Measurements from ENCODE around the gene PRDM11. TPM values are rescaled to one million over a fixed set of nuclear protein-coding genes. Genes with fewer than 3 reads are reported as not detected.

The PRDM11 gene
- total and polyA plus RNA-seq, 10 donors, result 1.7 to 24.3 (median 15.3) TPM

DNA sequence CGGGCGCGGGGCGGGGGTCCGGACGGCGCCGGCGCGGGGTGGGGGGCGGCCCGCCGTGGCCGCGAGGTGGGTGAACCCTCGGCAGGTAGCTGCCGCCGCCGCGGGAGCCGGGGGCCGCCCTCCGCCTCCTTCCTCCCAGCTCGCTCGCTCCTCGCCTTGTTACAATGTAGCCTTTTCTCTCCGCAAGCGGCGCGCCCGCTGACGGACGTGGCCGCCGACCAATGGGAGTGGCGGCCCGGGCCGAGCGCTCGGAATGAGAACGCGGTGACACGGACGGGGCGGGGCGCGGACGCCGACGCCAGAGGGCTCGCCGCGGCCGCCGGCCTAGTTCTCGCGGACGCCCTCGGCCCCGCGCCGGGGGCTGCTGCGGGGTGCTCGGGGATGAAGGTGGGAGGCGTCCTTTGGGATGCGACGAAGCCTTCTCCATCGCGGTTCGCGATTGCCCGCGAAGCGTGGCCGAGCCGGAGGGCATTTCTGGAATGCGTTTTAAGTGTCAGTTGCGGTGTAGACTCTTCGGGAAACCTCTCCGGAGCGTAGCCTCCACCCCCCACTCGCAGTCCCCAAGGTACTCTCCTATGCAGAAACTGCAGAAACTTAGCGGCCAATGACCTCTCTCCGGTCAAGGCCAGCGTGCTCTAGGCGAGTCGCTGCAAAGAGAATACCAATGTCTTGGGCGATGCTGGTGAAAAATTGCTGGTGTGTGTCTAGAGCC is 734 bp downstream of the PRDM11 start:
- Histone ChIP-seq H3K27ac (peak overlapping the region; percentile 31 to 99 (median 96)), H3K9me3 (no peaks in the 10 kb centered on the region), H3K36me3 (no peaks in the 10 kb centered on the region), H3K27me3 (replicated peaks in 1 of 7) (peaks cover 0 to 15% (median 0%) of the 10 kb centered on the region in 7 donors), H3K4me1 (peaks cover 0 to 58% (median 28%) of the 10 kb centered on the region in 6 donors), H3K4me3 (peak overlapping the region; percentile 58 to 79 (median 67))
- WGBS, 5 donors, result 0 to 1% (median 1%) methylated on average over 47 to 88 of the region's 88 CpGs
- intact Hi-C loops (cut with DNase I; ENCODE audit: low total_unique reads), result no loop called here
- peak in 1 of 3 donors; percentile 79 for TF ChIP-seq POLR2A (IDR thresholded peaks at IDR 0.05)
- TF ChIP-seq, protein P1, sequence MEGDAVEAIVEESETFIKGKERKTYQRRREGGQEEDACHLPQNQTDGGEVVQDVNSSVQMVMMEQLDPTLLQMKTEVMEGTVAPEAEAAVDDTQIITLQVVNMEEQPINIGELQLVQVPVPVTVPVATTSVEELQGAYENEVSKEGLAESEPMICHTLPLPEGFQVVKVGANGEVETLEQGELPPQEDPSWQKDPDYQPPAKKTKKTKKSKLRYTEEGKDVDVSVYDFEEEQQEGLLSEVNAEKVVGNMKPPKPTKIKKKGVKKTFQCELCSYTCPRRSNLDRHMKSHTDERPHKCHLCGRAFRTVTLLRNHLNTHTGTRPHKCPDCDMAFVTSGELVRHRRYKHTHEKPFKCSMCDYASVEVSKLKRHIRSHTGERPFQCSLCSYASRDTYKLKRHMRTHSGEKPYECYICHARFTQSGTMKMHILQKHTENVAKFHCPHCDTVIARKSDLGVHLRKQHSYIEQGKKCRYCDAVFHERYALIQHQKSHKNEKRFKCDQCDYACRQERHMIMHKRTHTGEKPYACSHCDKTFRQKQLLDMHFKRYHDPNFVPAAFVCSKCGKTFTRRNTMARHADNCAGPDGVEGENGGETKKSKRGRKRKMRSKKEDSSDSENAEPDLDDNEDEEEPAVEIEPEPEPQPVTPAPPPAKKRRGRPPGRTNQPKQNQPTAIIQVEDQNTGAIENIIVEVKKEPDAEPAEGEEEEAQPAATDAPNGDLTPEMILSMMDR (IDR thresholded peaks at IDR 0.05 in 8 of 11, conservative IDR thresholded peaks at IDR 0.05 in 3 of 11), result peak in 3 of 11 experiments; percentile 20 to 38 (median 25)
- peak; percentile 94 to 96 (median 95) for TF ChIP-seq POLR2AphosphoS5 (IDR thresholded peaks at IDR 0.05)
- peak; percentile 98 for DNase-seq

DNA sequence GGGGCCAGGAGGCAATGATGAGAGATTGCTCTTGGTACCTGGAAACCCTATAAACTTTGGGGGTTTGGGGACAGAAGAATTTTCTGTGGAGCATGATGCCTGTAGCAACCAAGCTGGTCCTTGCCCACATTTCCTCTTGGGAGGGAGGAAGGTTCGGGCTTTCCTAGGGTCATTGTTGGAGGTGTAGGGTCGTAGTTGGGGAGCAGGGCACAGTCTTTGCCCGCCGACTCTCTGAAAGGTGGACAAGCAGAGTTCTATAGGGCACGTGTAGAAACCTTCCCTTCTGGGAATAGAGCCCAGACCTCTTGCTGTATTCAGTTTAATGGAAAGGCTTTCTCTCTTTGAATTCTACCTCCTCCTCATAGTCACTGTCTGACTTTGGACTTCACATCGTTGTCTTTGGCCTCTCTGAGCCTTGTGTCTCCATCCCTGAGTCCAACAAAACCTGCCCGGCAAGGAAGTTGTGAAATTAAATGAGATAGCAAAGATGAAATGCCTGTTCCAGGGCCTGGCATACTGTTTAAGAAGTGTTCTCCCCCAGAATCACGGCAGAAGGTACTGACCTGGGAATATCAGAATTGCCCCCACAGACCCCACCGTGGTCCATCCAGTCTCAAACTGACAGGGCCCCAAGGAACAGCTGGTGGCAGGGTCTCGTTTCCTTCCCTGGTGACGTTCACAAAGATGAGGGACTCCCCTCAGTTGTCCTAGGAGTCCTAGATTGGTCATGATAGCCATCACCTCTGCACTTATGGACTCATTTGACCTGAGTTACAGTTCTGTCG is 1.6 kb downstream of the PRDM11 start:
- H3K27ac ChIP-seq, result peak overlapping the region in 4 of 8 donors; percentile 95 to 99 (median 96)
- TF ChIP-seq POLR2AphosphoS5 (IDR thresholded peaks at IDR 0.05) (no peak), POLR2A (IDR thresholded peaks at IDR 0.05) (no peak)
- TF ChIP-seq, protein P1 (IDR thresholded peaks at IDR 0.05 in 8 of 11, conservative IDR thresholded peaks at IDR 0.05 in 3 of 11), result no peak
- 67 to 78% (median 73%) methylated on average over 11 to 12 of the region's 12 CpGs for WGBS, 5 donors
- H3K27me3 ChIP-seq (replicated peaks in 1 of 7), result peaks cover 0 to 15% (median 0%) of the 10 kb centered on the region in 7 donors
- intact Hi-C loops (cut with DNase I; ENCODE audit: low total_unique reads), result no loop called here
- H3K36me3 ChIP-seq, result no peaks in the 10 kb centered on the region
- H3K4me1 ChIP-seq, result peaks cover 0 to 58% (median 29%) of the 10 kb centered on the region in 6 donors
- peak overlapping the region; percentile 58 to 79 (median 67) for H3K4me3 ChIP-seq
- peak; percentile 66 for DNase-seq
- H3K9me3 ChIP-seq, result no peaks in the 10 kb centered on the region

DNA sequence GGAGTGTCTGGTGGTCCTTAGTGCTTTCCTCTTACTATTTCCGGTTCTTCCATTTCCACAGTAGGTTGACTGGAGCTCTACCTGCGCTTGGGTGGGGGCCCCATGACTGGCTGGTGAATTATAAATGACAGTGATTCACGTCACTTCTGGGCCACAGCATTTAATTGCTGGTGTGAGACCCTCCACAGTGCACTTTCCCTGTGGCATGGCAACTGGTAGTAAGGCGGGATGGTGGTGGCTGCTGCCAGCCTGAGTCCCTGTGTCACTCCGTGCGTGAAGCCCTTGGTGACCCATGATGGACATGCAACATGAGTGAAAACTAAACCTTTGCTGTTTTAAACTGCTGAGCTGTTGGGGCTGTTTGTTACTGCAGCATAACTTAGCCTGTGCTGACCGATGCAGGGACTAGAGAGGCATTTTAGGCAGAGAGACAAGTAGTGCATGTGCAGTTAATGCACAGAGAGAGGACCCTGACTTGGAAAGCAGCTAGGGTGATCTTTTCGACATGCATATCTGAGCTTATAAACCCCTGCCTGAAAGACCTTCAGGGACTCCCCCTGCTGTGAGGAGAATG is 3.1 kb downstream of the PRDM11 start:
- Histone ChIP-seq H3K4me1 (peaks cover 0 to 70% (median 32%) of the 10 kb centered on the region in 6 donors), H3K27me3 (replicated peaks in 1 of 7) (peaks cover 0 to 15% (median 0%) of the 10 kb centered on the region in 7 donors), H3K9me3 (no peaks in the 10 kb centered on the region), H3K36me3 (no peaks in the 10 kb centered on the region), H3K27ac (no peak overlapping the region), H3K4me3 (no peak overlapping the region)
- peak; percentile 55 for DNase-seq
- intact Hi-C loops (cut with DNase I; ENCODE audit: low total_unique reads), result no loop called here
- TF ChIP-seq, protein P1 (IDR thresholded peaks at IDR 0.05 in 8 of 11, conservative IDR thresholded peaks at IDR 0.05 in 3 of 11), result no peak
- TF ChIP-seq POLR2AphosphoS5 (IDR thresholded peaks at IDR 0.05) (no peak), POLR2A (IDR thresholded peaks at IDR 0.05) (no peak)
- WGBS, 5 donors, result 84 to 97% (median 87%) methylated on average over 8 of the region's 8 CpGs

All from spleen (tissue), 11 donors.